Measurements from ENCODE around the gene SLC9A3.

The SLC9A3 gene

DNA sequence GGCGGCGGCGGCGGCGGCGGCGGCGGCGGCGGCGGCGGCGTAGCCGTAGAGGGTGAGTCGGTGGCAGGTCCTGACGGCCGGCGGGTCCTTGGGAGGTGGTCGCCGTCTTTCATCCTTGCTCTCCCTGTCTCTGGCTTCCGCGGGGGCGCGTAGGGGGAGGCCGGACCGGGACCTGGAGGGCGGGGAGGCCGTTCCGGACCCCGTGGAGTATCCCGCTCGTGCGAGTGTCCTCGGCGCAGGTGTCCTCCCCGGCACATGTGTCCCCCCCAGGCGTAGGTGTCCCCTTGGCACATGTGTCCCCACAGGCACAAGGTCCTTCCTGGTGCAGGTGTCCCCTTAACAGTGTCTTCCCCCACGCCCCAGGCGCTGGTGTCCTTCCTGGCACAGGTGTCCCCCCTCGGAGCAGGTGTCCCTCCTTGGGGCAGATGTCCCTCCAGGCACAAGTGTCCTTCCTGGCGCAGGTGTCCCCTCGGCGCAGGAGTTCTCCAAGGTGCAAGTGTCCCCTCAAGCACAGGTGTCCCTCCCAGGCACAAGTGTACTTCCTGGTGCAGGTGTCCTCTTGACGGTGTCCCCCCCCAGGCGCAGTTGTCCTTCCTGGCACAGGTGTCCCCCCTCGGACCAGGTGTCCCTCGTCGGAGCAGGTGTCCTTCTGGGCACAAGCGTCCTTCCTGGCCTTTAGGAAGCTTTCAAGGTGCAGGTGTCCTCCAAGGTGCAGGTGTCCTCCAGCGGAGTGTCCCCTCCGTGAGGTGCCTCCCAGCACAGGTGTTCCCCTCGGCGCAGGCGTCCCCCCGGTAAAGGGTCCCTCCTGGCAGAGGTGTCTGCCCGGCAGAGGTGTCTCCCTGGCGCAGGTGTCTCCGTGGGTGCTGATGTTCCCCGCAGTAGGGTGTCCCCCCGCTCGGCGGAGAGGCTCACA lies 80.8 kb downstream of the SLC9A3 start:
- peak in 1 of 2 donors; percentile 20 for DNase-seq (ENCODE audit: low read depth in 2 of 2)

DNA sequence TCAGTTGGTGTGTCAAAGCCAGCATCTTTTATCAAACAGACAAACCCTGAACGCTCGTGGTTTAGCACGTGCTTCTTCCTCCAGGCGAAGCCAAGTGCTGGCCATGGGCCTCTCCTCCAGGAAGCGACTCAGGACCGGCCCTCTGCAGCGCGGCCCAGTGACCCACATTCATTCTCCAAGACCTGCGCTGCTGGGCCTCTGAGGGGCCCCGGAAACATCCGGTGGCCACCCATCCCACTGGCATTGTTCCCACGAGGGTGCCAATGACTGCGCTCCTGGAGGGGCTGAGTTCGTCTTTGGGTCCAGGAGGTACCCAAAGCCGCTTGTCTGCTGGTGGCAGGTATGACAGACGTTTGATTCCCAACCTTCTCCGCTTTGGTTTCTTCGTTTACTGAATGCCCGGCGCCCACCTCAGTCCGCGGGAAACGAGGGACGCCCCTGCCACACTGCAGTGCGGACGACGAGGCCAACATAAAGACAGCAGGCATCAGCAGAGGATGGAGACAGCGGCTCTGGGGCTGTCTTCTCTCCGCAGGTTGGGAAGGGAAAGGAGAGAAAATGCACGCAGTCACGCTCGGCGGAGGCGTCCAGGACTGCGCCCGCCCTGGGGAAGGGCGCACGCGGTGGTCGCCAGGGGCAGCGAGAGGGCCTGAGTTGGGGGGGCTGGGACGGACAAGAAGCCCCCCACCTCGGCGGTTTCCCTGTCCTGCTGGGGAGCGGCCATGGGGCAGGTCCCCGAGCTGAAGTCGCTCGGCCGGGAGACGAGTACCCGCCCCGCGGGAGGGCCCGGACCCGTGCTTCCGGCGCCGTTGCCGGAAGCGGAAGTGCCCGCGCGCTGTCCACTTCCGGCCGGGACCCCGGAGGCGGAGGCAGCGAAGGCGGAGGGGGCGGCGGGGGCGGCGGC lies 81.7 kb downstream of the SLC9A3 start, which contains the start of gene EXOC3:
TSS of gene EXOC3 (plus strand) at position 842 of the 904 bp plus-strand sequence. CDS start 3,030 bp downstream, outside the sequence.
- peak; percentile 30 to 74 for DNase-seq (ENCODE audit: low read depth in 2 of 2)

DNA sequence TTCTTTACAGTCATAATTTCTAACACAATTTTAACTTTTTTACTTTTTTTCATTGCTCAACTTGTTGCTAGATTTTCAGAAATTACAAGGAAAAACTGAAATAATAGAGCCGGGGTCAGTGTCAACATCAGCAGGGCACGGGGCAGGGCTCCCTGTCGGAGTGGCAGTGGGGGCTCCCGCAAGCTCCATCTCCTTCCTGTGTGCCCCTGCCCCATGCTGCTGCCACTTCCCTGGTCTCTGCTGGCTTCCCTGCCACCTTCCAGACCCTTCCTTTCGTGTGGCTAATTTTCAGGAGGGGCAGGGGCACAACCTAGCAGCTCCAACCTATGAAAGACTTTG lies 82.3 kb downstream of the SLC9A3 start:
- DNase-seq (ENCODE audit: low read depth in 2 of 2), result no peak

DNA sequence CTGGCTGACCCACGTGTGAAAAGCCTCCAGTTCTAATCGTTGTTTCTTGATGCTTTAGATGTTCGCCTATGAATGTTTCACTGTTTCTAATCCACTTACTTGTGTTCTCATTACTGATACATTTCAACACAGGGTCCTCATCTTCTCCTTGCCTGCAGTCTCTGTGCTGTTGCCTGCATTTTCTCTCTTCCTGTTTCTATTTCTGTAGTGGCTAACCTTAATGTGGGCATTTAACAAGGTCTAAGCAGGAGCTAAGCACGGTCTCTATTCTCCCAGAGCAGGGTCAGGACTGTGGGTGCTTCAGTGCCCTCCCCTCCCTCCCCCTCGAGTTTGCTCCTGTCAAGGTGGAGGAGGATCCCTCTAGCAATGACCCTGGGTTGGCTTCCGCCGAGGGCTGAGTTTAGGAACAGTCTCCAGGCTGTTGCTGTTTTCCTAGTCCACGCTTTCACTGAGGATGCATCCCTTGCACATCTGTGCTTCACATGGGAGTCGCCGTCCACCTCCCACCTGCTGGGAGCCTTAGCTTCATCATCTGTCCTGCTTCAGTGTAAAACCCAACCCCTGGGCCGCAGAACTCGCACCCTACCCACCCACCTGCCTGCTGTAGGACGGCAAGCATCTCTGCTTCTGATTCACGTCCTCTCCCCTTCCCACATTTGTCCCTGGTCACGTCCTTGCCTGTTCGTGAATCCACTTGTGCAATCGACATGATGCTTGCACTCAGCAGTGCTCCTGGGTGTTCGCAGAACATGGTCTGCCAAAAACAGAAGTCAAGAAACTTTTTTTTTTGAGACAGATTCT lies 83.6 kb downstream of the SLC9A3 start:
- no peak for DNase-seq (ENCODE audit: low read depth in 2 of 2)

DNA sequence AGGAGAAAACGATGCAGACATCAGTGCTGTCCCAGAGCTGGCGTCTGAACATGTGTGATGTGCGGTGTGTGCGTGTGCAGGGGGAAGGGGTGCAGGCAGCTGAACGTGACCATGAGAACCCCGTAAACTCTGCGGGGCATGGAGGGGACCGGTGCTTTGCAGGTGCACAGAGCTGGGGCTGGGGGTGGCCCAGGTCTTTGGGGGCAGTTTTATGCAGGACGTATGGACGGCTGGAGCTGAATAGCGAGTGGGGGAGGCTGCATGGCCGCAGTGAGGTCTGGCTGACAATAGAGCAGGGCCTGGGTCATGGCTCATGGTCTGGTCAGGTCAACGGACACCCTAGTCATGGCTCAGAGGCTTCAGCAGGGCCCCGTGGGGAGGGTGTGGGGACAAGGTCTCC lies 84.6 kb downstream of the SLC9A3 start:
- DNase-seq (ENCODE audit: low read depth in 2 of 2), result no peak

DNA sequence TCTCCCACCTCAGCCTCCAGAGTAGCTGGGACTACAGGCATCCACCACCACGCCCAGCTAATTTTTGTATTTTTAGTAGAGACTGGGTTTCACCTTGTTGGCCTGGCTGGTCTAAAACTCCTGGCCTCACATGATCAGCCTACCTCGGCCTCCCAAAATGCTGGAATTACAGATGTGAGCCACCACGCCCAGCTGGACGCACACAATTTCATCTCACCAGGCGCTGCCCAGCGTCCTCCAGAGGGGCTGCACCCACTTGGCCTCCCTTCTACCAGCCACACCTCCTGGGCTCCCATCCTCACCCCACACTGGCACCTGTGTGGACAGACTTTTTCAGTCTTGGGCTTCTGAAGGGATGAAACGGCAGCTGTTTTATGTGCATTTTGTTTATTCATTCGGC lies 85.1 kb downstream of the SLC9A3 start:
- DNase-seq (ENCODE audit: low read depth in 2 of 2), result no peak

DNA sequence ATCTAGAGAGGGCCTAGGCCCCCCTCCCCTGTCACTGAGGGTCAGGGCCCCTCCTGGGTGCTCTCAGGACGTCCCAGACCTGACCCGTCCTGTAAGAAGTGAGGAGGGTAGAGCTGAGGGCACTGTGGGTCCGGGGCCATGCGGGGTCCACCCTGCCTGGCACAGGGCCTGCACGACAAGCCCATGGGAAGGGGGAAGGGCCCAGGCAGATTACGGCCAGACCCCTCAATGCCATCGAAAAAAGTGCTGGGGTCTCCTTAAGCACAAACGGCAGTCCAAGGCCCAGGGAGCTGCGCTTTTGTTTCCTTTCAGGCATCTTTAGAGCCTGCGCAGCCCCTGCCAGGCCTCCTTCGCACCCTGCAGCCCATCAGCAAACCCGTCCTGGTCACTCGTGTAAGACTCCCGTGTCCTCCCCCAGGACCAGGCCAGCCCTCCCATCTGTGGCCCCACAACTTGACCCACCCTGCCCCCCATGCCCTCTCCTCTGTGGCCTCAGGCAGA lies 85.7 kb downstream of the SLC9A3 start:
- no peak for DNase-seq (ENCODE audit: low read depth in 2 of 2)

DNA sequence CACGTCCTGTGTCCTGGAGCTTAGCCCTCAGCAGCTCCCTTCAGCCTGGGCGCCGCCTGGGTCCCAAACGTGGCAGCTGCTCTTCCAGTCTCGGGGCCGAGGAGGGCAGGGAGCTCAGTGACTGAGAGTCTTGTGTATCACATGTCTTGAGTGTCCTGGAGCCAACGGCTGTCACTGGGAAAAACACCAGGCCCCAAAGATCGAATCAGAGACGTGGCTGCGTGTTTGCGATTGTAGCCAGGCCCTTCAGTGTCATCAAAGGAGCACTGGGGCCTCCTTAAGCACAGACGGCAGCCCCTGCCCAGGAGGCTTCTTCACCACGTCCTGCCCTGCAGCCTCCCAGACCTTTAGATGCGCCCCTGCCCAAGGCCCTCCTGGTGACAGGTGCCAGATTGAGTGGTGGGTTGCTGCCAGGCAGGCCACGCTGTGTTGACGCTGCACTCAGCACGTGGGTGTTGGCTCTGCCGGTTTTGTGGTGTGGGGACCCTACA lies 86.9 kb downstream of the SLC9A3 start:
- DNase-seq (ENCODE audit: low read depth in 2 of 2), result no peak

DNA sequence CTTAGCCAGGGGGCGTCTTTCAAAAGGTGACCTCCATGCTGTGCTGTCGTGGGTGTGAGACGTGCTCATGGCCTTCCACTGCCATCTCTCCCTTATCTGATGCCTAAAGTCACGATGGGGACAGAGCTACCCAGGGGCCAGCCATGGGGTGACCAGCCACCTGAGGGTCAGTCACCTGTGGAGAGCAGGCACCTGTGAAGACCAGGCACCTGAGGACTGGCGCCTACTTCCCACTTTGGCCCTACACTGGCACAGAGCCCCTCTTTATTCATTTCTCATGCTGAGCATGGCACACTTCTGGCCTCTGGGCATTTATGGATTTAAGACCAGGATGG lies 87.6 kb downstream of the SLC9A3 start:
- no peak for DNase-seq (ENCODE audit: low read depth in 2 of 2)

DNA sequence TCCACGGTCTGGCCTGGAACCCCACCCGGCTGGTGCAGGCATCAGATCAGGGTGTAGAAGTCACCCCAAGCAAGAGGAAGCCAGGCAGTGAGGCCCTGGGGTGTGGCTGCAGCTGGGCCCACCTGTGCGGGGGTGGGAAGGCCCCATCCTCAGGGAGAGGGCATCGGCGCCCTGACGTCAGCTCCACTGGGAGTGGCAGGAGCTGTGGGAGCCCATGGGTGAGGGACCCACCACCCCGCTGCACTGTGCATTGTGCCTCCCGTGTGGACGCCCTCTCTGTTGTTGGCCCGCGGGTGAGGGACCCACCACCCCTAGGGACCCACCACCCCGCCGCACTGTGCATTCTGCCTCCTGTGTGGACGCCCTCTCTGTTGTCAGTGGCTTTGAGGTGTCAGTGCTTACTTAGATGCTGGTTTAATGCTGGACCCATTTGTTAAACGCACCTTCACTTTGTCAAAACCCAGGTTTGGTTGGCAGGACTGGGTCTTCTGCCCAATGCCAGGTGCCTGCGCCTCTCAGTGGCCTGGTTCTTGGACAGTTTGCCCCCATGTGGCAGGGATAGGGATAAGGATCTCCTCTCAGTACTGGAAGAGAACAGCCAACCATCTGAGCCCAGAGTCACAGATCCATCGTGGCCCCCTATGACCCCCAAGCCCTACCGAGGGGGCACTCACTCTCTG lies 88.1 kb downstream of the SLC9A3 start:
- no peak for DNase-seq (ENCODE audit: low read depth in 2 of 2)

DNA sequence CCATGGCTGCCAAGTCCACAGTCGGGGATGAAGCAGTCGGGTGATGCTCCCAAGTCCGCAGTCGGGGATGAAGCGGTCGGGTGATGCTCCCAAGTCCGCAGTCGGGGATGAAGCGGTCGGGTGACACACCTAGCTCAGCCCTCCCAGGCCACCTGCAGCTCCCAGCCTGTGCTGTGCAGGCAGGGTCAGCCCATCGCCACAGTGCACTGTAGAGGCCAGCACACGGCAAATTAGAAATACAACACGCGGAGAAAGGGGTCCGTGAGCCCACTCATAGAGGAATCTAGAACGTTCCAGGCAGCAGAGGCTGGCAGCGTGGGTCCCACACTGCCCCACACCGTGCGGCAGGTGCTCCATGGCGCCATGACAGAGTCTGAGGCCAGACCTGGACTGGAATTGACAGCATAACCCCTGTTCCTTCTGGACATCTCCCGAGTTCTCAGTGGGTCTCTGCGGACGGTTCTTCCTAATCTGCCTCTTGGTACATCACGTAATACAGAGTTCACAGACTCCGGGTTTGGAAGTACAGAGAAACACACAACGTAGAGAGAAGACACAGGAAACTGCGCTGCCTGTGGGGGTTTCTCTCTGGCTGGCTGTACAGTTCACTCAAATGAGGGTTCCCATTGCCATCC lies 89.0 kb downstream of the SLC9A3 start:
- DNase-seq (ENCODE audit: low read depth in 2 of 2), result no peak

DNA sequence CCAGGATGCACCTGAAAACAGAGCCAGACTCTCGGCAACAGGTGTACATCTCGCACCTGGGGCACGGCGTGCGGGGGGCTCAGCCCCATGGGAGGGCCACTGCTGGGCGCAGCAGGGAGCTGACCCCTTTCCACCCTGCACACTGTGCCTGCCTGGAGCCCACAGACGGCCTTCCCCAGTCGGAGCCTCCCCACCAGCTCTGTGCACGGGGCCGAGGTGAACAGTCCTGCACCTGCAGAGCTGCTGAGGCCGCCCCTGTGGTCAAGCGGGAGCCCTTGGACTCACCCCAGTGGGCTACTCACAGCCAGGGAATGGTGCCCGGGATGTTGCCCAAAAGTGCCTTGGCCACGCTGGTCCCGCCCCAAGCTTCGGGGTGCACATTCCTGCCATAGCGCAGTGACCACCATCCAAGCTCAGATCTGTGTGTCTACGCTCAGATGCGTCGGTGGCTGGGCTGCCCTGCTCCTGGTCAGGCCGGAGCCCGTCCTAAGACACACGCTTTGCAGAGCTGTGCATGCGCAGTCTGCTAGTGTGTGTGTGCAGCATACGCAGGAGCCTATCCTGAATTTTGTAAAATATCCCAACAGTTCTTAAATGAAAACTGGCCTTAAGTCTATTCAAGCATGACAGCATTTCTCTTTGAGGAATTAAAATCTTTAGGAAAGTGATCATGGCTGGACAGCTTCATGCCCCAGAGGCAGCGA lies 89.7 kb downstream of the SLC9A3 start:
- DNase-seq (ENCODE audit: low read depth in 2 of 2), result no peak

DNA sequence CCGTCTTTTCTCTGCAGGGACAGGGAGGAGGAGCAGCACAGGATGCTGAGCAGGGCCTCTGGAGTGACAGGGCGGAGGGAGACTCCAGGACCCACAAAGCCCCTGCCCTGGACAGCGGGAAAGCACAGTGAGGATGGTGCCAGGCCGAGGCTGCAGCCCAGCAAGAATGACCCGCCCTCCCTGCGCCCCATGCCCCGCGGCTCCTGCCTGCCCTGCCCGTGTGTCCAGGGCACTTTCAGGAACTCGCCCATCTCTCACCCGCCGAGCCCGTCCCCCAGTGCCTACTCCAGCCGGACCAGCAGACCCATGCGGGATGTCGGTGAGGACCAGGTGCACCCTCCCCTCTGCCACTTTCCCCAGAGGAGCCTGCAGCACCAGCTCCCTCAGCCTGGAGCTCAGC lies 90.4 kb downstream of the SLC9A3 start:
- DNase-seq (ENCODE audit: low read depth in 2 of 2), result no peak

DNA sequence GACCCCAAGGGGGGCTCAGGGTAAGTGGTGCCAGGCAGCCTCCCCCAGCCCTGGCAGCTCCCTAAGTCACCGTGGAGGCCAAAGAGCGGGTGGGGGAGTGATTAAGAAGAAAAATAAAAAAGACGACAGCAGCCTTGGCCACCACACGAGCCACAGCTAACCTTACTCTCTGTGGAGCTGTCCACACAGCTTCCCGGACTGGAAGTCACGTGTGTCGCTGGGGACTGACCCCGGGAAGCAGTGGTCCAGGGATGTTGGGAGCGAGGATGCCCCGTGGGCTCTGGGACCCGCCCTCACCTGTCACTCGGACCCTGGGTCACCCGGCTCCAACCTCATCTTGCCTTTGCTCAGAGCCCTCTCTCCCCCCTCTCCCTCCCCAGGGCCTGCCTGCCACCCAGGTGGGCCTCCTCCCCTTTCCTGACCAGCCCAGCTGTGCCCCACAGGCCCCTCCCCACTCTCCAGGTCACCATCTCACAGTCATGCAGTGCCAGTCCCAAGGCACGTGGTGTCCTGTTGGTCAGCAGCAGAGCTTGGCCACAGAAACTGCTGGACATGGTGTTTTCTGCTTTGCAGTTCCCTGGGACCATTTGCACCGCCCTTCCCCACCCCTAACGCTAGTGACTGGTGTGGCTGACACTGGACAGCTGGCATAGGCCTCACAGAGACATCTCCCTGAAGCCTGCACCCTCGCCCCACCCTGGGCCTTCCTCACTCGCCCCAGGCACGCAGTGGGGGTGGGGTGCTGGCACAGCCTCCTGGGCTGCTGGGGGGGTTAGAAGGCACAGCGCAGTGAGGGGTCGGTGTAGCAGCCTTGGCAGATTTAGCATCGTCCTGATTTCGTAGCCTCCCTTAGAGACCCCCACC lies 91.1 kb downstream of the SLC9A3 start:
- DNase-seq (ENCODE audit: low read depth in 2 of 2), result no peak

DNA sequence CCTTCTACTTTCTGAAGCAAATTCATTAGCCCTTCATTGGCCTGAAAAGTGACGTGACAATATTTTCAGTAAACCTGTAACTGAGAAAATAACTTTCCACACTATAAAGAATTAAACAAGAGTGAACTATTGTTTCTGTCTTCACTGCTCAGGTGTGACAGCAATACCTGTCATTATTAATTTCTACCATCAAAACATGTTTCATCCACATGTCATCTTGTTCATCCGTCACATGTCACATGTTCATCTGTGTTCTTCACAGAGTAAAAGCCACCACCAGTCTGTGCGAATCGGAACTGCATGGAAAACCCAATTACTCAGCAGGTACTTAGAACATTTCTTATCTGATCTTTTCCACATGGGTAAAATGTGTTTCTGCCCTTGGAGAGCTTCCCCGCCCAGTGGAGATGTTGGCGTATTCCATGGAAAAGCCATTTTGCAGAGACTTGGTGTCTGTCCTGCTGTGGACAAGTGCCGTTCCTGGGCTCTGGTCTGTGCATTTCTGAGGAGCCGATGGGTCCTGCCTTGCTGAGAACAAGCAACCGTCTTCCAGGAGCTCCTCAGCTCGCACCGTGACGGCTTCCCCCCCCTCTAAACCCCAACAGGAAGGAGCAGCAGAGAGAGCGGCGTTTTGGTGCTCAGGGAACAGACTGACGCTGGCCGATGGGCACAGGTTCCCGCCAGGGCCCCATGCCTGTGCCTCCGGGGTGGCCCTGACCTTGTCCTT lies 91.9 kb downstream of the SLC9A3 start:
- no peak for DNase-seq (ENCODE audit: low read depth in 2 of 2)

DNA sequence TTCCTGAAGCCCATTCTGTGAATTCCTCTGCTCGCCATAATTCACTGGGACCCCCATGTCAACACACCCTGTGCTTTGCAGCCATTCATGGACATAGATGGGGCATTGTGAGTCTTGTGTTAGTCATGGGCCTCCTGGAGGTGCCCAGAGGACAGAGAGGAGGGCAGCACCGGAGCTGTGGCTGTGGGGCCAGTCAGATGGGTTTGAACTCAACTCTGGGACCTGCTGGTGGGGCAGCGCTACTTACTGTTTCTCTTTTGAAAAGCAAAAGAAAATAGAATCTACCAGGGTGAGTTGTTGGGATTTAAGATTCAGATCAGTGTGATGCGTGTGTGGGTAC lies 92.6 kb downstream of the SLC9A3 start:
- no peak for DNase-seq (ENCODE audit: low read depth in 2 of 2)

DNA sequence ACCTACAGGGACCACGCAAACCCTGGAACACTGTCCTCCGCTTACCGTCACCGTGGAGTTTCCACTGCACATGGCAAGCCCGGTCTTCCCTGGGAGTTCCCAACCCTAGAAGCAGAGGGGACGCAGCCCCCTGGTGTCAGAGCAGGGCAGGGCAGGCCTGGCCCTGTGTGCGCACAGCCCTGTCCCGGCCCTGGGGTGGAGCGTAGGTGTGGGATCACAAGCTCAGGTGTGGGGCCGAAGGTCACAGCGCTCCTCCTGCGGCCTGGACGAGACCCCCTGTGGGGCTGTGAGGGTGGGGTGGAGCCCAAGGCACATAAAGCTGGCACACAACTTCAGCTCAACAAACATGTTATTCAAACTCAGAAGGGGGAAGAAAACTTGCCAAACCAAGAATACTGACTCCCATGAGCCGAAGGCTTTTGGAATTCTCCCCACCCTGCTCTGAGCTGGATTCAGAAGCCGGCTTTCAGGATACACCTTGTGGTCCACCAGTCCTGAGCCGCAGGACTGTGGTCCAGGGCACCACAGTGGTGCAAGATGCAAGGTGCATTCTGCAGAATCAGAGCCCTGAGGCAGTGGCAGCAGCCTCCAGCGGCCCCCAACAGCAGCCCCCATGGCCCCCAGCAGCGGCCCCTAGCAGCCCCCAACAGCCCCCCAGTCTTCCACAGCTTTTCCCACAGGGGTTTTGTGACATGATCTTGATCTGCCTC lies 93.1 kb downstream of the SLC9A3 start:
- DNase-seq (ENCODE audit: low read depth in 2 of 2), result no peak
